HepG2 (cell line): ENCODE data around the gene VAPA. TPM values are rescaled to one million over a fixed set of nuclear protein-coding genes. Genes with fewer than 3 reads are reported as not detected.

Experiments used
- ATAC-seq: fragments of 200-7000 bp; cut with Tn5 transposase; 3 replicates; pipeline ENCODE4 v1.9.1; 2020; ENCODE audit warnings: mild to moderate bottlenecking, moderate library complexity
- BruUV-seq: library from RNA; stranded (reverse); fragments of 400-500 nt; replicated peaks from 2 replicates; lab custom pipeline; 2021; lab: Mats Ljungman, UMichigan
- CTCF ChIA-PET: fragments of 300-600 bp; formaldehyde crosslinking; extraction: SDS; loops from one replicate; lab custom pipeline; 2021; ENCODE audit warnings: low total read pairs, inconsistent platforms, low intra/inter-chr PET ratio; lab: Yijun Ruan, JAX
- POLR2A ChIA-PET: fragments of 350-600 bp; sonication (Branson Sonifier 250); formaldehyde crosslinking; loops from one replicate; lab custom pipeline; 2020; ENCODE audit warnings: antibody characterized with exemption, inconsistent platforms; lab: Yijun Ruan, JAX
- DNase-seq: peaks from one replicate; pipeline ENCODE4 v3.0.0-alpha.2; 2015; ENCODE audit warnings: low spot score
- FAIRE-seq: peaks from 3 replicates; lab custom pipeline; 2011; peaks lifted over from hg19 to GRCh38; lab: Jason Lieb, UNC
- H2AFZ ChIP-seq: one replicate; pipeline ENCODE4 v1.6.1; 2011; ENCODE audit warnings: low read length, inconsistent platforms
- H3K27ac ChIP-seq: fragments of 300-600 bp; 3 replicates; pipeline ENCODE4 v1.8.0; 2011; ENCODE audit warnings: mixed run types, mild to moderate bottlenecking, mixed read lengths, low read length, inconsistent platforms; ENCODE audit not compliant: insufficient read depth; ENCODE audit errors: extremely low read length
- H3K27me3 ChIP-seq, 2 experiments: fragments of 200-600 bp in 1 of 2; 2 replicates in 1 of 2; 3 replicates in 1 of 2; pipeline versions ENCODE4 v1.6.0 to v1.8.0; 2011; ENCODE audit warnings: low read length in 2 of 2, mild to moderate bottlenecking in 2 of 2, moderate library complexity in 2 of 2, inconsistent platforms in 1 of 2; ENCODE audit not compliant: insufficient read depth in 2 of 2, control insufficient read depth in 1 of 2
- H3K36me3 ChIP-seq, 2 experiments: fragments of 200-600 bp in 1 of 2; replicated peaks in 1 of 2; 2 replicates in 1 of 2; 3 replicates in 1 of 2; pipeline versions ENCODE4 v1.5.1 to v1.8.0; 2011; ENCODE audit warnings: low read length in 2 of 2, inconsistent platforms in 1 of 2; ENCODE audit not compliant: insufficient read depth in 2 of 2, control insufficient read depth in 1 of 2
- H3K4me1 ChIP-seq: 2 replicates; pipeline ENCODE4 v1.5.1; 2012; ENCODE audit warnings: low read length, inconsistent platforms; ENCODE audit not compliant: insufficient read depth
- H3K4me2 ChIP-seq: 2 replicates; pipeline ENCODE4 v1.6.0; 2011; ENCODE audit warnings: low read depth, low read length, inconsistent platforms
- H3K4me3 ChIP-seq, 3 experiments: fragments of 200-600 bp in 1 of 3; sonication (generic), shearing (Covaris generic) in 1 of 3; replicated peaks in 1 of 3; 2 replicates each; pipeline ENCODE4 v1.5.1; 2011 to 2016; ENCODE audit warnings: low read length in 3 of 3, inconsistent platforms in 2 of 3, low read depth in 2 of 3, mild to moderate bottlenecking in 2 of 3, control low read depth in 1 of 3, mixed read lengths in 1 of 3; ENCODE audit not compliant: insufficient read depth in 1 of 3
- H3K79me2 ChIP-seq: one replicate; pipeline ENCODE4 v1.6.1; 2011; ENCODE audit warnings: low read length, inconsistent platforms; ENCODE audit not compliant: insufficient read depth
- H3K9ac ChIP-seq: 2 replicates; pipeline ENCODE4 v1.6.0; 2011; ENCODE audit warnings: mild to moderate bottlenecking, low read depth, low read length, inconsistent platforms; ENCODE audit not compliant: insufficient read depth
- H3K9me3 ChIP-seq: 2 replicates; pipeline ENCODE4 v1.5.1; 2012; ENCODE audit warnings: mild to moderate bottlenecking, low read length
- H4K20me1 ChIP-seq: 2 replicates; pipeline ENCODE4 v1.6.0; 2011; ENCODE audit warnings: inconsistent platforms, mild to moderate bottlenecking, low read length, moderate library complexity; ENCODE audit not compliant: insufficient read depth
- CCDC6 ChIP-seq: sonication (generic); formaldehyde crosslinking; IDR thresholded peaks from 2 replicates; pipeline ENCODE4 v1.8.1; 2022; ENCODE audit warnings: mild to moderate bottlenecking, missing genetic modification reagents, moderate library complexity
- FOXJ3 ChIP-seq: sonication (generic); formaldehyde crosslinking; IDR thresholded peaks from 2 replicates; pipeline ENCODE4 v1.4.0; 2020; ENCODE audit warnings: missing genetic modification reagents, mild to moderate bottlenecking, borderline replicate concordance
- NR2F2 ChIP-seq: IDR thresholded peaks from 2 replicates; pipeline ENCODE4 v1.6.1; 2012; ENCODE audit warnings: low read depth, inconsistent platforms, borderline replicate concordance
- PAXIP1 ChIP-seq: sonication (generic); formaldehyde crosslinking; conservative IDR thresholded peaks from 2 replicates; pipeline ENCODE4 v1.4.0; 2020; ENCODE audit warnings: mild to moderate bottlenecking, missing genetic modification reagents, moderate library complexity
- RAD51 ChIP-seq: fragments of 450-650 bp; IDR thresholded peaks from 2 replicates; pipeline ENCODE4 v1.6.1; 2016; ENCODE audit warnings: borderline replicate concordance
- SALL2 ChIP-seq: sonication (generic); formaldehyde crosslinking; IDR thresholded peaks from 2 replicates; pipeline ENCODE4 v1.8.1; 2023; ENCODE audit warnings: mild to moderate bottlenecking, missing genetic modification reagents, inconsistent platforms
- SMC3 ChIP-seq: IDR thresholded peaks from 2 replicates; pipeline ENCODE4 v1.6.1; 2011; ENCODE audit warnings: low read length, improper control_type of control experiment
- SRSF4 ChIP-seq: fragments of 200-400 bp; formaldehyde crosslinking; IDR thresholded peaks from one replicate; pipeline ENCODE4 v1.6.1; 2018; ENCODE audit warnings: mild to moderate bottlenecking, low read depth, low read length, moderate library complexity; ENCODE audit not compliant: poor library complexity, severe bottlenecking
- TBP ChIP-seq: sonication (generic); formaldehyde crosslinking; IDR thresholded peaks from 2 replicates; pipeline ENCODE4 v1.5.0; 2020; ENCODE audit warnings: missing genetic modification reagents
- TMF1 ChIP-seq: sonication (generic); formaldehyde crosslinking; IDR thresholded peaks from 2 replicates; pipeline ENCODE4 v1.8.1; 2022; ENCODE audit warnings: low read depth, missing genetic modification reagents
- ZNF512B ChIP-seq: sonication (generic); formaldehyde crosslinking; IDR thresholded peaks from 2 replicates; pipeline ENCODE4 v1.5.1; 2020; ENCODE audit warnings: missing genetic modification reagents, mild to moderate bottlenecking, borderline replicate concordance
- WGBS: methylation state at CpG from one replicate; pipeline ENCODE4 v1.1.6; 2017; ENCODE audit warnings: low lambda C conversion rate; 5-methylcytosine and 5-hydroxymethylcytosine counted together
- in situ Hi-C: cut with HindIII; loops from 2 replicates; pipeline ENCODE4 v1.10.0; 2017; ENCODE audit warnings: low pct_unique_long_range_greater_than_20kb; ENCODE audit not compliant: extremely low pct_ligation_motif_present
- intact Hi-C: fragments of 100-400 bp; cut with micrococcal nuclease; formaldehyde crosslinking; loops from one replicate; pipeline ENCODE4 v1.10.0; 2022; ENCODE audit not compliant: unreplicated experiment
- polyA plus RNA-seq, 8 experiments: library from polyadenylated mRNA; depleted of rRNA in 3 of 8; stranded (reverse) in 7 of 8; unstranded in 1 of 8; fragments of >200 nt; fragmentation: Illumina TruSeq in 4 of 8; extraction: Trizol in 4 of 8; gene quantifications; 2 replicates each; pipeline versions ENCODE4 v1.2.1 to v1.2.3, GENCODE V29; 2011 to 2016; ENCODE audit warnings: low read depth in 4 of 8, missing spikeins in 1 of 8, mixed read lengths in 1 of 8; ENCODE audit not compliant: insufficient read depth in 1 of 8
- total RNA-seq, 5 experiments: library from RNA; depleted of rRNA; stranded (reverse); fragments of >200 nt; fragmentation: Illumina TruSeq; extraction: Trizol; gene quantifications; 2 replicates each; pipeline ENCODE4 v1.2.3, GENCODE V29; 2016; ENCODE audit warnings: low read depth in 1 of 5

The VAPA gene
- total and polyA plus RNA-seq, 2 of the 13 experiments (the other 11 are each of a cell fraction or from before 2014, with no cell fraction given), result 167 to 294 TPM

GRCh38 chr18:9984080-9984479, 70.3 kb downstream of the VAPA start:
- no peak overlapping the region for H3K27ac ChIP-seq
- no TSS peak for BruUV-seq
- H2AFZ ChIP-seq, result no peak overlapping the region
- no peaks in the 10 kb centered on the region for H3K36me3 ChIP-seq
- CTCF ChIA-PET, result no interaction called here
- no peak for DNase-seq
- peaks cover 0 to 4% of the 10 kb centered on the region in 2 experiments; a peak in 2 of 5 replicates for H3K27me3 ChIP-seq
- H4K20me1 ChIP-seq, result no peaks in the 10 kb centered on the region
- no peaks in the 10 kb centered on the region; the same call in 1 of the 2 replicates for H3K9me3 ChIP-seq
- TF ChIP-seq CCDC6 (CRISPR knock-in tag) (no peak), SMC3 (no peak), SRSF4 (no peak), NR2F2 (no peak), RAD51 (no peak), SALL2 (CRISPR knock-in tag) (no peak)
- TF ChIP-seq, all 625 proteins: peak for 0
- ATAC-seq (no peak), FAIRE-seq (no peak)
- H3K9ac ChIP-seq, result no peak overlapping the region
- no peak overlapping the region for H3K4me3 ChIP-seq
- in situ Hi-C loops, result no loop called here
- H3K79me2 ChIP-seq, result no peaks in the 10 kb centered on the region
- POLR2A ChIA-PET, result no interaction called here
- H3K4me1 ChIP-seq, result peaks cover 20% of the 10 kb centered on the region
- intact Hi-C loops, result no loop called here
- no peak overlapping the region for H3K4me2 ChIP-seq
- 33% methylated on average over 3 of the region's 5 CpGs for WGBS

GRCh38 chr18:9985641-9986040, 71.8 kb downstream of the VAPA start:
- FAIRE-seq (no peak), ATAC-seq (no peak), DNase-seq (no peak)
- Histone ChIP-seq H3K9ac (no peak overlapping the region), H3K27ac (no peak overlapping the region), H3K79me2 (no peaks in the 10 kb centered on the region), H3K9me3 (no peaks in the 10 kb centered on the region; the same call in 1 of the 2 replicates), H4K20me1 (no peaks in the 10 kb centered on the region), H3K4me3 (no peak overlapping the region), H2AFZ (no peak overlapping the region), H3K36me3 (no peaks in the 10 kb centered on the region), H3K27me3 (peaks cover 0 to 10% of the 10 kb centered on the region in 2 experiments; a peak in 3 of 5 replicates), H3K4me2 (no peak overlapping the region), H3K4me1 (peaks cover 27% of the 10 kb centered on the region)
- intact Hi-C loops (no loop called here), in situ Hi-C loops (no loop called here)
- no TSS peak for BruUV-seq
- WGBS, result 65% methylated on average over 4 of the region's 4 CpGs
- POLR2A ChIA-PET, result no interaction called here
- CTCF ChIA-PET, result no interaction called here
- TF ChIP-seq PAXIP1 (CRISPR knock-in tag) (no peak), ZNF512B (CRISPR knock-in tag) (no peak), TMF1 (no peak), TBP (CRISPR knock-in tag) (no peak), FOXJ3 (CRISPR knock-in tag) (no peak)
